Upper lobe of left lung (tissue), 6 donors: ENCODE results near the gene C2orf76. TPM values are rescaled to one million over a fixed set of nuclear protein-coding genes. Genes with fewer than 3 reads are reported as not detected.

Experiments used
- ATAC-seq, 2 donors: fragments of 200-7000 bp; cut with Tn5 transposase; one replicate each; pipeline ENCODE4 v1.9.1; 2022; ENCODE audit warnings: mild to moderate bottlenecking in 2 of 2, moderate library complexity in 2 of 2; ENCODE audit not compliant: low FRiP score in 2 of 2
- DNase-seq, 2 donors: peaks; one replicate each; pipeline ENCODE4 v3.0.0-alpha.2; 2019 to 2020
- H3K27ac ChIP-seq, 4 donors: fragments of 200-600 bp; sonication (generic); one replicate each; pipeline ENCODE4 v1.5.1; 2016 to 2019
- H3K27me3 ChIP-seq, 4 donors: fragments of 200-600 bp; sonication (generic); one replicate each; pipeline ENCODE4 v1.5.1; 2017 to 2019
- H3K36me3 ChIP-seq, 4 donors: fragments of 200-600 bp; sonication (generic); one replicate each; pipeline ENCODE4 v1.5.1; 2016 to 2019
- H3K4me1 ChIP-seq, 4 donors: fragments of 200-600 bp; sonication (generic); one replicate each; pipeline ENCODE4 v1.5.1; 2018 to 2019
- H3K4me3 ChIP-seq, 4 donors: fragments of 200-600 bp; sonication (generic); one replicate each; pipeline ENCODE4 v1.5.1; 2017 to 2019; ENCODE audit warnings: mild to moderate bottlenecking in 2 of 4, moderate library complexity in 1 of 4
- H3K9me3 ChIP-seq, 4 donors: fragments of 200-600 bp; sonication (generic); one replicate each; pipeline ENCODE4 v1.5.1; 2018 to 2019
- CTCF ChIP-seq, 6 experiments: fragments of 450-650 bp in 4 of 6; fragments of 200-600 bp in 2 of 6; sonication (generic) in 2 of 6; IDR thresholded peaks; one replicate each; pipeline ENCODE4 v1.5.1; 2016 to 2019; ENCODE audit warnings: antibody characterized with exemption in 6 of 6
- EP300 ChIP-seq, 4 donors: sonication (generic); formaldehyde crosslinking; IDR thresholded peaks; one replicate each; pipeline ENCODE4 v1.5.1; 2017; ENCODE audit warnings: antibody characterized with exemption in 4 of 4, control low read depth in 2 of 4
- POLR2A ChIP-seq, 4 donors: fragments of 450-650 bp; IDR thresholded peaks; one replicate each; pipeline ENCODE4 v1.5.1; 2016 to 2017; ENCODE audit warnings: antibody characterized with exemption in 4 of 4, mild to moderate bottlenecking in 2 of 4
- POLR2AphosphoS5 ChIP-seq, 2 donors: sonication (generic); formaldehyde crosslinking; IDR thresholded peaks; one replicate each; pipeline ENCODE4 v1.5.1; 2017; ENCODE audit warnings: antibody characterized with exemption in 2 of 2
- WGBS, 2 donors: methylation state at CpG; one replicate each; pipeline ENCODE4 v1.1.5; 2017 to 2018; 5-methylcytosine and 5-hydroxymethylcytosine counted together
- total RNA-seq, 6 donors: library from RNA; depleted of rRNA in 4 of 6; stranded (reverse); fragments of >200 nt in 4 of 6; gene quantifications; one replicate each; pipeline versions ENCODE4 v1.1.0 to v1.2.1, GENCODE V29; 2016 to 2021
- donor health status: DM: no; HTN: no; CAD: no; lungs with moderate emphysema.
- donor health status: DM: no; HTN: yes; CAD: no; lungs with severe emphysema.

Gene C2orf76
- total RNA-seq, 6 donors from 2014 or later, result 3.3 to 14.7 (median 6.2) TPM; not detected in 1

GRCh38 chr2:119402106-119402505, 35.5 kb upstream of the C2orf76 start:
- WGBS, 2 donors, result 89 to 94% methylated on average over 5 of the region's 5 CpGs
- Histone ChIP-seq H3K36me3 (no peaks in the 10 kb centered on the region), H3K9me3 (no peaks in the 10 kb centered on the region), H3K4me1 (peaks cover 0 to 12% (median 6%) of the 10 kb centered on the region in 4 donors), H3K27ac (no peak overlapping the region), H3K27me3 (no peaks in the 10 kb centered on the region), H3K4me3 (no peak overlapping the region)
- TF ChIP-seq CTCF (IDR thresholded peaks at IDR 0.05) (no peak), POLR2AphosphoS5 (IDR thresholded peaks at IDR 0.05) (no peak), POLR2A (IDR thresholded peaks at IDR 0.05) (no peak), EP300 (IDR thresholded peaks at IDR 0.05) (no peak)
- no peak for ATAC-seq
- no peak for DNase-seq

- Histone ChIP-seq H3K36me3 (no peaks in the 10 kb centered on the region), H3K4me3 (no peak overlapping the region), H3K27me3 (no peaks in the 10 kb centered on the region), H3K9me3 (no peaks in the 10 kb centered on the region), H3K4me1 (no peaks in the 10 kb centered on the region), H3K27ac (no peak overlapping the region)
- ATAC-seq (no peak), DNase-seq (peak in 1 of 2 donors; percentile 59)
- WGBS, 2 donors, result 87 to 90% methylated on average over 3 to 6 of the region's 6 CpGs
- TF ChIP-seq POLR2A (IDR thresholded peaks at IDR 0.05), result no peak
- TF ChIP-seq EP300 (IDR thresholded peaks at IDR 0.05), result no peak
- no peak for TF ChIP-seq CTCF (IDR thresholded peaks at IDR 0.05)
- TF ChIP-seq POLR2AphosphoS5 (IDR thresholded peaks at IDR 0.05), result no peak
Measured at GRCh38 chr2:119397196-119397595, 30.6 kb upstream of the C2orf76 start.

- Histone ChIP-seq H3K4me3 (no peak overlapping the region), H3K4me1 (peaks cover 8 to 11% (median 10%) of the 10 kb centered on the region in 4 donors), H3K9me3 (no peaks in the 10 kb centered on the region), H3K36me3 (no peaks in the 10 kb centered on the region), H3K27me3 (no peaks in the 10 kb centered on the region), H3K27ac (no peak overlapping the region)
- TF ChIP-seq POLR2A (IDR thresholded peaks at IDR 0.05), result no peak
- TF ChIP-seq CTCF (IDR thresholded peaks at IDR 0.05), result no peak
- no peak for TF ChIP-seq EP300 (IDR thresholded peaks at IDR 0.05)
- no peak for TF ChIP-seq POLR2AphosphoS5 (IDR thresholded peaks at IDR 0.05)
- no peak for ATAC-seq
- no peak for DNase-seq
- WGBS, 2 donors, result 80 to 84% methylated on average over 3 of the region's 3 CpGs
Measured at GRCh38 chr2:119393971-119394748, 27.5 kb upstream of the C2orf76 start.

- H3K4me1 ChIP-seq, result peaks cover 18 to 27% (median 21%) of the 10 kb centered on the region in 4 donors
- H3K27me3 ChIP-seq, result no peaks in the 10 kb centered on the region
- no peaks in the 10 kb centered on the region for H3K36me3 ChIP-seq
- 22 to 27% methylated on average over 5 of the region's 5 CpGs for WGBS, 2 donors
- DNase-seq, result peak in 1 of 2 donors; percentile 77
- TF ChIP-seq POLR2A (IDR thresholded peaks at IDR 0.05) (no peak), EP300 (IDR thresholded peaks at IDR 0.05) (no peak), POLR2AphosphoS5 (IDR thresholded peaks at IDR 0.05) (no peak), CTCF (IDR thresholded peaks at IDR 0.05) (no peak)
- ATAC-seq, result peak in 1 of 2 donors; percentile 43
- no peaks in the 10 kb centered on the region for H3K9me3 ChIP-seq
- no peak overlapping the region for H3K4me3 ChIP-seq
- peak overlapping the region in 2 of 4 donors; percentile 4 to 34 for H3K27ac ChIP-seq
Measured at GRCh38 chr2:119389615-119390306, 23.1 kb upstream of the C2orf76 start.
